Sigmoid colon (tissue), 7 donors: Measurements from ENCODE around the gene ALG9. TPM values are rescaled to one million over a fixed set of nuclear protein-coding genes. Genes with fewer than 3 reads are reported as not detected.

Source experiments
- DNase-seq: peaks from one replicate; pipeline ENCODE4 v3.0.0-alpha.2; 2019
- H3K27ac ChIP-seq, 4 donors: fragments of 200-600 bp; sonication (generic); one replicate each; pipeline ENCODE4 v1.5.1; 2016 to 2019; ENCODE audit warnings: mild to moderate bottlenecking in 1 of 4
- H3K27me3 ChIP-seq, 3 donors: fragments of 200-600 bp; sonication (generic); one replicate each; pipeline ENCODE4 v1.5.1; 2019; ENCODE audit warnings: mild to moderate bottlenecking in 1 of 3
- H3K36me3 ChIP-seq, 4 donors: fragments of 200-600 bp; sonication (generic); one replicate each; pipeline ENCODE4 v1.5.1; 2016 to 2019
- H3K4me1 ChIP-seq, 4 donors: fragments of 200-600 bp; sonication (generic); one replicate each; pipeline ENCODE4 v1.5.1; 2017 to 2019
- H3K4me3 ChIP-seq, 4 donors: fragments of 200-600 bp; sonication (generic); one replicate each; pipeline ENCODE4 v1.5.1; 2017 to 2019; ENCODE audit warnings: mild to moderate bottlenecking in 2 of 4, moderate library complexity in 1 of 4
- H3K9me3 ChIP-seq, 4 donors: fragments of 200-600 bp in 3 of 4; sonication (generic) in 3 of 4; one replicate each; pipeline versions ENCODE4 v1.5.1 to v1.6.1; 2013 to 2019
- CTCF ChIP-seq, 4 experiments: fragments of 450-650 bp in 3 of 4; fragments of 200-600 bp in 1 of 4; IDR thresholded peaks; one replicate each; pipeline ENCODE4 v1.5.1; 2016 to 2019; ENCODE audit warnings: antibody characterized with exemption in 4 of 4, mild to moderate bottlenecking in 3 of 4, moderate library complexity in 2 of 4
- EP300 ChIP-seq, 4 donors: sonication (generic); formaldehyde crosslinking; IDR thresholded peaks; one replicate each; pipeline ENCODE4 v1.6.1; 2017; ENCODE audit warnings: antibody characterized with exemption in 4 of 4
- POLR2A ChIP-seq, 2 donors: fragments of 450-650 bp; IDR thresholded peaks; one replicate each; pipeline ENCODE4 v1.6.1; 2016; ENCODE audit warnings: antibody characterized with exemption in 2 of 2, mild to moderate bottlenecking in 2 of 2, moderate library complexity in 2 of 2
- POLR2AphosphoS5 ChIP-seq, 4 donors: sonication (generic); formaldehyde crosslinking; IDR thresholded peaks; one replicate each; pipeline ENCODE4 v1.6.1; 2017; ENCODE audit warnings: antibody characterized with exemption in 4 of 4
- WGBS, 2 donors: extraction: QIAGEN DNeasy Blood & Tissue Kit; methylation state at CpG; one replicate each; pipeline ENCODE4 v1.1.7; 2013; 5-methylcytosine and 5-hydroxymethylcytosine counted together
- intact Hi-C: fragments of 100-400 bp; cut with DNase I; formaldehyde crosslinking; loops from one replicate; pipeline ENCODE4 v1.15.1; 2023
- polyA plus RNA-seq, 3 donors: library from polyadenylated mRNA; stranded (reverse); fragments of 200-250 nt; gene quantifications; one replicate each; pipeline ENCODE4 v1.2.3, GENCODE V29; 2013
- total RNA-seq, 4 donors: library from RNA; depleted of rRNA; stranded (reverse); fragments of >200 nt; gene quantifications; one replicate each; pipeline ENCODE4 v1.1.0, GENCODE V29; 2016
- donor health status: healthy with polysubstance abuse.
- donor health status: Bipolar disorder and iron deficiency.
- donor health status: healthy.

The ALG9 gene
- total and polyA plus RNA-seq, 7 donors: 6.0 to 40.4 (median 25.5) TPM

GRCh38 chr11:111829185-111829968, 42.0 kb downstream of the ALG9 start:
- Histone ChIP-seq H3K36me3 (peaks cover 0 to 50% (median 3%) of the 10 kb centered on the region in 4 donors), H3K27me3 (no peaks in the 10 kb centered on the region), H3K4me1 (no peaks in the 10 kb centered on the region), H3K9me3 (no peaks in the 10 kb centered on the region), H3K27ac (no peak overlapping the region), H3K4me3 (no peak overlapping the region)
- intact Hi-C loops: no loop called here
- TF ChIP-seq CTCF (IDR thresholded peaks at IDR 0.05): no peak
- no peak for TF ChIP-seq EP300 (IDR thresholded peaks at IDR 0.05)
- TF ChIP-seq POLR2A (IDR thresholded peaks at IDR 0.05): no peak
- TF ChIP-seq POLR2AphosphoS5 (IDR thresholded peaks at IDR 0.05): no peak
- WGBS, 2 donors: 89 to 92% methylated on average over 5 of the region's 5 CpGs
- no peak for DNase-seq

- TF ChIP-seq POLR2AphosphoS5 (IDR thresholded peaks at IDR 0.05) (no peak), EP300 (IDR thresholded peaks at IDR 0.05) (no peak), POLR2A (IDR thresholded peaks at IDR 0.05) (no peak), CTCF (IDR thresholded peaks at IDR 0.05) (no peak)
- no peak for DNase-seq
- WGBS, 2 donors: 99% methylated on average over 2 of the region's 2 CpGs
- no peak overlapping the region for H3K27ac ChIP-seq
- H3K27me3 ChIP-seq: no peaks in the 10 kb centered on the region
- H3K4me3 ChIP-seq: no peak overlapping the region
- H3K36me3 ChIP-seq: peaks cover 0 to 28% (median 3%) of the 10 kb centered on the region in 4 donors
- intact Hi-C loops: no loop called here
- no peaks in the 10 kb centered on the region for H3K4me1 ChIP-seq
- H3K9me3 ChIP-seq: no peaks in the 10 kb centered on the region
Observed at GRCh38 chr11:111826322-111826950, 44.9 kb downstream of the ALG9 start.

GRCh38 chr11:111823629-111824028, 47.8 kb downstream of the ALG9 start:
- Histone ChIP-seq H3K4me3 (no peak overlapping the region), H3K36me3 (peaks cover 0 to 10% (median 2%) of the 10 kb centered on the region in 4 donors), H3K27ac (no peak overlapping the region), H3K9me3 (no peaks in the 10 kb centered on the region), H3K4me1 (peaks cover 0 to 18% (median 16%) of the 10 kb centered on the region in 4 donors), H3K27me3 (no peaks in the 10 kb centered on the region)
- intact Hi-C loops: no loop called here
- no peak for TF ChIP-seq CTCF (IDR thresholded peaks at IDR 0.05)
- no peak for TF ChIP-seq POLR2AphosphoS5 (IDR thresholded peaks at IDR 0.05)
- TF ChIP-seq EP300 (IDR thresholded peaks at IDR 0.05): no peak
- DNase-seq: no peak

- DNase-seq: no peak
- intact Hi-C loops: no loop called here
- TF ChIP-seq CTCF (IDR thresholded peaks at IDR 0.05) (no peak), EP300 (IDR thresholded peaks at IDR 0.05) (no peak), POLR2A (IDR thresholded peaks at IDR 0.05) (no peak), POLR2AphosphoS5 (IDR thresholded peaks at IDR 0.05) (no peak)
- Histone ChIP-seq H3K27me3 (no peaks in the 10 kb centered on the region), H3K9me3 (no peaks in the 10 kb centered on the region), H3K4me1 (peaks cover 0 to 18% (median 16%) of the 10 kb centered on the region in 4 donors), H3K4me3 (no peak overlapping the region), H3K36me3 (peaks cover 0 to 6% (median 0%) of the 10 kb centered on the region in 4 donors), H3K27ac (no peak overlapping the region)
- WGBS, 2 donors: 97 to 98% methylated on average over 1 of the region's 1 CpG
Observed at GRCh38 chr11:111823131-111823530, 48.2 kb downstream of the ALG9 start.
